ENCODE results near the gene PDZD7.

Gene PDZD7

GRCh38 chr10:101010329-101010728, 20.6 kb downstream of the PDZD7 start (continued):
- no peak for TF ChIP-seq ZNF311 (tag by site-specific recombination; IDR thresholded peaks at IDR 0.05; ENCODE audit: borderline replicate concordance)
- TF ChIP-seq ZNF221 (tag by site-specific recombination; IDR thresholded peaks at IDR 0.05; ENCODE audit: borderline replicate concordance): no peak
- TF ChIP-seq KLF10 (tag by site-specific recombination; IDR thresholded peaks at IDR 0.05): no peak
- TF ChIP-seq ZNF510 (tag by site-specific recombination; IDR thresholded peaks at IDR 0.05; ENCODE audit: insufficient replicate concordance): no peak
- TF ChIP-seq ZNF202 (tag by site-specific recombination; IDR thresholded peaks at IDR 0.05; ENCODE audit: borderline replicate concordance): no peak
- TF ChIP-seq ZBTB7A (tag by site-specific recombination; IDR thresholded peaks at IDR 0.05; ENCODE audit: low read depth): no peak
- no peak for TF ChIP-seq ZNF350 (tag by site-specific recombination; IDR thresholded peaks at IDR 0.05)
- TF ChIP-seq PRDM2 (tag by site-specific recombination; IDR thresholded peaks at IDR 0.05; ENCODE audit: borderline replicate concordance): no peak
- TF ChIP-seq PBX3 (CRISPR knock-in tag; IDR thresholded peaks at IDR 0.05): no peak
- no peak for TF ChIP-seq ZNF433 (tag by site-specific recombination; IDR thresholded peaks at IDR 0.05; ENCODE audit: low read depth)
- no peak for TF ChIP-seq INSM2 (tag by site-specific recombination; IDR thresholded peaks at IDR 0.05)

- no peak for TF ChIP-seq ZNF202 (tag by site-specific recombination; IDR thresholded peaks at IDR 0.05; ENCODE audit: borderline replicate concordance)
- TF ChIP-seq ZBTB44 (tag by site-specific recombination; IDR thresholded peaks at IDR 0.05): no peak
- no peak for TF ChIP-seq KLF10 (tag by site-specific recombination; IDR thresholded peaks at IDR 0.05)
- TF ChIP-seq HOXD13 (CRISPR knock-in tag; IDR thresholded peaks at IDR 0.05; ENCODE audit: borderline replicate concordance): no peak
- no peak for TF ChIP-seq ZSCAN18 (tag by site-specific recombination; IDR thresholded peaks at IDR 0.05)
- no peak for TF ChIP-seq ELK4 (IDR thresholded peaks at IDR 0.05; ENCODE audit: borderline replicate concordance, low read depth, low read length)
- TF ChIP-seq SCRT2 (tag by site-specific recombination; IDR thresholded peaks at IDR 0.05): no peak
- no peak for TF ChIP-seq ZXDB (tag by site-specific recombination; IDR thresholded peaks at IDR 0.05)
- no peak for TF ChIP-seq KLF7 (tag by site-specific recombination; IDR thresholded peaks at IDR 0.05; ENCODE audit: borderline replicate concordance)
- no peak for TF ChIP-seq ZNF785 (tag by site-specific recombination; IDR thresholded peaks at IDR 0.05)
- no peak overlapping the region for H3K27ac ChIP-seq (ENCODE audit: extremely low read depth, low read depth, low read length)
- H3K36me3 ChIP-seq (ENCODE audit: control insufficient read depth in 2 of 2, insufficient read depth in 1 of 2, low read length in 2 of 2): peaks cover 5 to 38% of the 10 kb centered on the region in 2 experiments; a peak in 2 of 3 replicates
- POLR2A ChIA-PET: interaction anchor here (1.0 kb wide), 1 partner anchor 11 kb away, joined by 3 read pairs; no protein-coding TSS in a partner anchor
- H3K9me3 ChIP-seq (ENCODE audit: control insufficient read depth, insufficient read depth, low read depth, low read length): no peaks in the 10 kb centered on the region
- H3K4me1 ChIP-seq (ENCODE audit: control insufficient read depth, insufficient read depth, low read length): peaks cover 4% of the 10 kb centered on the region; the same call in 1 of the 2 replicates
- CTCF ChIA-PET: interaction anchor here (2.0 to 4.8 kb wide), 2 partner anchors 11 to 14 kb away, joined by 5 to 64 read pairs; partner anchors contain the start of gene LZTS2
- H3K4me3 ChIP-seq (ENCODE audit: low read depth, low read length): no peak overlapping the region
Observed at GRCh38 chr10:101008823-101009423, 22.0 kb downstream of the PDZD7 start.
